ENCODE measurements around the gene CDCA4.

GRCh38 chr14:105045710-105046326, 24.9 kb upstream of the CDCA4 start:
- TF ChIP-seq CTCF (conservative IDR thresholded peaks at IDR 0.05 in 1 of 2, IDR thresholded peaks at IDR 0.05 in 1 of 2; ENCODE audit: extremely low read depth in 1 of 2, insufficient read depth in 1 of 2, low read depth in 1 of 2, low read length in 2 of 2) (peak; percentile 92 to 97), EZH2 (IDR thresholded peaks at IDR 0.05; ENCODE audit: borderline replicate concordance, low read length) (no peak)
